Body of pancreas (tissue), 4 donors: ENCODE measurements around the gene MYO7B. TPM values are rescaled to one million over a fixed set of nuclear protein-coding genes. Genes with fewer than 3 reads are reported as not detected.
"Not testable (repeated sequence)": the region's sequence is repeated elsewhere in the genome, so short reads cannot be mapped to it uniquely, and the experiment has no call there.

Experiments
- ATAC-seq: fragments of 150-250 bp; one replicate; pipeline ENCODE4 v1.9.1; 2016
- DNase-seq, 4 donors: peaks; one replicate each; pipeline ENCODE4 v3.0.0-alpha.2; 2019
- H3K27ac ChIP-seq, 4 donors: fragments of 200-600 bp; sonication (generic); 1 replicate in 3 of 4; 2 replicates in 1 of 4; pipeline versions ENCODE4 v1.5.1 to v1.6.1; 2016 to 2019; ENCODE audit warnings: mild to moderate bottlenecking in 1 of 4, mixed read lengths in 1 of 4, moderate library complexity in 1 of 4
- H3K27me3 ChIP-seq, 2 donors: fragments of 200-600 bp; sonication (generic); one replicate each; pipeline ENCODE4 v1.6.0; 2016; ENCODE audit warnings: mild to moderate bottlenecking in 1 of 2
- H3K36me3 ChIP-seq, 2 donors: fragments of 200-600 bp; sonication (generic); replicated peaks in 1 of 2; 2 replicates each; pipeline ENCODE4 v1.5.1; 2016; ENCODE audit warnings: low read depth in 2 of 2; ENCODE audit not compliant: insufficient read depth in 1 of 2
- H3K4me1 ChIP-seq: fragments of 200-600 bp; sonication (generic); one replicate; pipeline ENCODE4 v1.6.0; 2016
- H3K4me3 ChIP-seq, 2 donors: fragments of 200-600 bp; sonication (generic); 1 replicate in 1 of 2; 2 replicates in 1 of 2; pipeline ENCODE4 v1.5.1; 2016 to 2019
- H3K9me3 ChIP-seq, 3 donors: fragments of 200-600 bp; sonication (generic); 1 replicate in 2 of 3; 2 replicates in 1 of 3; pipeline ENCODE4 v1.5.1; 2016
- CTCF ChIP-seq, 7 experiments: fragments of 450-650 bp in 4 of 7; fragments of 200-600 bp in 3 of 7; sonication (generic) in 3 of 7; IDR thresholded peaks; one replicate each; pipeline ENCODE4 v1.5.1; 2016 to 2019; ENCODE audit warnings: antibody characterized with exemption in 7 of 7
- POLR2A ChIP-seq, 3 donors: fragments of 450-650 bp; IDR thresholded peaks; one replicate each; pipeline ENCODE4 v1.6.1; 2016; ENCODE audit warnings: antibody characterized with exemption in 3 of 3, mild to moderate bottlenecking in 2 of 3
- WGBS, 2 donors: methylation state at CpG; one replicate each; pipeline ENCODE4 v1.1.5; 2017; 5-methylcytosine and 5-hydroxymethylcytosine counted together
- intact Hi-C: fragments of 100-400 bp; cut with DNase I; formaldehyde crosslinking; loops from one replicate; pipeline ENCODE4 v1.15.1; 2023
- total RNA-seq, 2 donors: library from RNA; depleted of rRNA; stranded (reverse); fragments of >200 nt; gene quantifications; one replicate each; pipeline ENCODE4 v1.1.0, GENCODE V29; 2016

The MYO7B gene
- total RNA-seq, 2 donors from 2014 or later, result 0.33 to 1.8 TPM

DNA sequence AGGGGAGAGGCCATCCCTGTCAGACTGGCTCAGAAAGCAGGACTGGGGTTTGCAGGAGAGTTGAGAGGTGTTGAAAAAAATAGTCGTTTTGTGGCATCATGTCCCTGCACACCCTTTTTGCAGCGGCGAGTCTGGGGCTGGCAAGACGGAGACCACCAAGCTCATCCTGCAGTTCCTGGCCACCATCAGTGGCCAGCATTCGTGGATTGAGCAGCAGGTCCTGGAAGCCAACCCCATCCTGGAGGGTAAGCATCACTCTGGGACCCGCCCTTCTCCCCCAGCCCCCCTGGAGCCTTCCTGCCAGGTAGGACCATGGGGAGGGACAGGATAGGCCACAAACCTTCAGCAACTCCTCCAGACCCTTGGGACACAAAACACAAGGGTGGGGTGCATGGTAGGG lies 34.2 kb downstream of the MYO7B start:
- TF ChIP-seq CTCF (IDR thresholded peaks at IDR 0.05) (no peak), POLR2A (IDR thresholded peaks at IDR 0.05) (no peak)
- no peaks in the 10 kb centered on the region for H3K27me3 ChIP-seq
- no peak for ATAC-seq
- intact Hi-C loops, result no loop called here
- H3K4me3 ChIP-seq, result no peak overlapping the region
- no peaks in the 10 kb centered on the region for H3K36me3 ChIP-seq
- no peaks in the 10 kb centered on the region for H3K9me3 ChIP-seq
- no peak for DNase-seq
- 40 to 70% methylated on average over 2 to 6 of the region's 6 CpGs for WGBS, 2 donors
- no peak overlapping the region for H3K27ac ChIP-seq
- H3K4me1 ChIP-seq, result no peaks in the 10 kb centered on the region

DNA sequence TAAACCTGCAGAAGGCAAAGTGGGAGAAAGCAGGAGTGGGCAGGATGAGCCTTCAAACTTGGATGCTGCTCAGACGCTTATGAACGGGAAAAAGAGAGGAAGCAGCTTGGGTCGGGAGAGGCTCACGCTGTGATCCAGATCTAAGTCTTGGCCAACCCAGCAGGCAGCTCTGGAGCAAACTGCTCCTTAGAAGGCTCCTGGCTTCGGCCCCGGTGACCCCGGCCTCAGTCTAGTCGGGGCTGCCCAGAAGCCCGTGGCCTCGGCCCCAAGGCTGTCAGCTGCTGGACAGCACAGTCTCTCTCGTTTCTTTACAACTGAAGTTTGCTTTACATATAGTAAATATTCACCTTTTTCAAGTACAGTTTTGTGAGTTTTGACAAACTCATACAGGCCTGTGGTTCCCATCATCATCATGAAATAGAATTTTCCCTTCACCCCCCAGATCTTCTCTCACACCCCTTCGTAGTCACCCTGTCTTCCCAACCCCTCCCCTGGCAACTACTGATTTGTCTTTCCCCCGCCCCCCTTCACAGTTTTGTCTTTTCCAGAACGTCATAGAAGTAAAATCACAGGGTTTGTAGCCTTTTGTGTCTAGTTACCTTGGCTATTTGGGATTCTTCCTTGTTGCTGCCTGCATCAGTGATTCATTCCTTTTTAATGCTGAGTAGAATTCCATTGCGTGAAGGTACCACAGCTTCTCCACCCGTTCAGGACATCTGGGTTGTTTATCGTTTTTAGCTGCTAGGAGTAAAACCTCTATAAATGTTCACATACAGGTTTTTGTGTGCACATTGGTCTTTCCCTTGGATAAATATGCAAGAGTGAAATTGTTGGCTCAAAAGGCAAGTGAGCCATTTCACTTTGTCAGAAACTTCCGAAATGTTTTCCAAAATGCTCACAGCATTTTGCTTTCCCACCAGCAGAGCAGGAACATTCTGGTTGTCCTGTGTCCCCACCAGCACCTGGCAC lies 35.1 kb downstream of the MYO7B start:
- DNase-seq, result peak in 2 of 4 donors; percentile 16 to 29
- Histone ChIP-seq H3K4me1 (no peaks in the 10 kb centered on the region), H3K4me3 (no peak overlapping the region), H3K27me3 (no peaks in the 10 kb centered on the region), H3K27ac (no peak overlapping the region), H3K36me3 (no peaks in the 10 kb centered on the region), H3K9me3 (no peaks in the 10 kb centered on the region)
- TF ChIP-seq POLR2A (IDR thresholded peaks at IDR 0.05) (no peak), CTCF (IDR thresholded peaks at IDR 0.05) (no peak)
- intact Hi-C loops, result no loop called here
- 51 to 55% methylated on average over 18 of the region's 18 CpGs for WGBS, 2 donors
- ATAC-seq, result no peak

DNA sequence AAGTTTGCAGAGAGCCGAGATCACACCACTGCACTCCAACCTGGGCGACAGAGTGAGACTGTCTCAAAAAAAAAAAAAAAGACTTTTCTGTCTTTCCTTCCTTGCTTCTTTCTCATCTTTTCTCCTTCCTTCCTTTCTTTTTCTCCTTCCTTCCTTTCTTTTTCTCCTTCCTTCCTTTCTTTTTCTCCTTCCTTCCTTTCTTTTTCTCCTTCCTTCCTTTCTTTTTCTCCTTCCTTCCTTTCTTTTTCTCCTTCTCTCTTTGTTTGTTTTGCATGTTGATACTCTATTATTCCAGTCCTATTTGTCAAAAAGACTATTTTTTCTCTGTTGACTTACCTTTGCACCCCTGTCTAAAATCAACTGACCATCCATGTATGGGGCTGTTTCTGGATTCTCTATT lies 36.9 kb downstream of the MYO7B start:
- H3K36me3 ChIP-seq, H3K27ac ChIP-seq, H3K4me1 ChIP-seq, H3K9me3 ChIP-seq, intact Hi-C loops, DNase-seq, ATAC-seq, H3K27me3 ChIP-seq, H3K4me3 ChIP-seq: not testable (repeated sequence)
- 87 to 93% methylated on average over 2 of the region's 2 CpGs for WGBS, 2 donors

DNA sequence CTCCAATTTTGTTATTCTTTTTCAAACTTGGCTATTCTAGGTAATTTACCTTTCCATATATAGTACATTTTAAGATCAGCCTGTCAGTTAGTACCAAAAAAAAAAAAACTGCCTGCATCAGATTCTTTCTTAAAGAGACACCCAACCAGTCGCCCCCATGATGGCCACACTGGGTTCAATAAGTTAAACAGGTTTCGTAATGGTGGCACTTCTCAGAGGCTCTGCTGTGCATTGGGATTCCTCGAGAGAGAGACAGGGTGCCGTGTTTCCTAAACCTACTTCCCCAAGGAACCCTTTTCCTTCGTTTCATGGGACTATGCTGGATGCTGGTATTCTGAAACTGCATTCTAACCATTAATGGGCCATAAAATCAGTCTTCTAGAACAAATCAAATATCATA lies 37.4 kb downstream of the MYO7B start:
- intact Hi-C loops, result no loop called here
- TF ChIP-seq POLR2A (IDR thresholded peaks at IDR 0.05) (no peak), CTCF (IDR thresholded peaks at IDR 0.05) (no peak)
- H3K4me1 ChIP-seq, result no peaks in the 10 kb centered on the region
- no peaks in the 10 kb centered on the region for H3K9me3 ChIP-seq
- H3K27me3 ChIP-seq, result no peaks in the 10 kb centered on the region
- H3K27ac ChIP-seq, result no peak overlapping the region
- no peaks in the 10 kb centered on the region for H3K36me3 ChIP-seq
- no peak overlapping the region for H3K4me3 ChIP-seq
- DNase-seq, result no peak
- no peak for ATAC-seq
- WGBS, 2 donors, result 71 to 73% methylated on average over 5 of the region's 5 CpGs

GRCh38 chr2:127573298-127573697 lies 37.8 kb downstream of the MYO7B start:
- Histone ChIP-seq H3K4me1 (no peaks in the 10 kb centered on the region), H3K4me3 (no peak overlapping the region), H3K36me3 (no peaks in the 10 kb centered on the region), H3K27ac (no peak overlapping the region), H3K27me3 (no peaks in the 10 kb centered on the region), H3K9me3 (no peaks in the 10 kb centered on the region)
- DNase-seq (no peak), ATAC-seq (no peak)
- no peak for TF ChIP-seq CTCF (IDR thresholded peaks at IDR 0.05)
- TF ChIP-seq POLR2A (IDR thresholded peaks at IDR 0.05), result no peak
- WGBS, 2 donors, result 86 to 88% methylated on average over 6 of the region's 6 CpGs
- intact Hi-C loops, result no loop called here
